ENCODE data around the gene SMARCC1.

GRCh38 chr3:47666118-47666517 is 115.6 kb downstream of the SMARCC1 start:
- TF ChIP-seq CTCF (conservative IDR thresholded peaks at IDR 0.05) (no peak), EZH2 (IDR thresholded peaks at IDR 0.05; ENCODE audit: low read depth) (no peak)

Data from PC-9 (cell line).